ENCODE data around the gene STRN3. TPM values are rescaled to one million over a fixed set of nuclear protein-coding genes. Genes with fewer than 3 reads are reported as not detected.

Gene STRN3
- total and polyA plus RNA-seq, 2 of the 8 experiments (the other 6 are each of a cell fraction or from before 2014, with no cell fraction given), result 8.7 to 38.1 TPM

DNA sequence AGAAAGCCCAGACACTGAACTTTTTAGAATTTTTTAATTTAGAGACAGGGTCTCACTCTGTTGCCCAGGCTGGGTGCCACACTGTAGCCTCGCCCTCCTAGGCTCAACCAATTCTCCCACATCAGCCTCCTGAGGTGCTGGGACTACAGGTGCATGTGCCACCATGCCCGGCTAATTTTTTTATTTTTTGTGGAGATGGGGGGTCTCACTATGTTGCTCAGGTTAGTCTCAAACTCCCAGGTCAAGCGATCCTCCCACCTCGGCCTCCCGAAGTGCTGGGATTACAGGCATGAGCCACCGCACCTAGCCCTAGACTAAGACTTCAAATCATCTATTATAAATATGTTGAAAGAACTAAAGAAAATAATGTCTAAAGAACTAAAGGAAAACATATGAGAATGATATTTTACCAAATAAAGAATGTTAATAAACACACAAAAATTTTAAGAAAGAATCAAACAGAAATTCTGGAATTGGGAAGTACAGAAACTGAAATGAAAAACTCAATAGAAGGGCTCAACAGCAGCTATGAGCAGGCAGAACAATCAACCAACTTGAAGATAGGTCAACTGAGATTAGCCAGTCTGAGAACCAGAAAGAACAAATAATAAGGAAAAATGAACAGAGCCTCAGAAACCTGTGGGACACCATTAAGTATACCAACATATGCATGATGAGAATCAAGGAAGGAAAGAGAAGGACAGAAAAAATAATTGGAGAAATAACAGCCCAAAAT is 27.0 kb downstream of the STRN3 start:
- peaks cover 6 to 11% (median 9%) of the 10 kb centered on the region in 4 experiments; a peak in 6 of 7 replicates for H3K4me1 ChIP-seq (replicated peaks in 1 of 4; ENCODE audit: control insufficient read depth in 3 of 4, insufficient read depth in 4 of 4, low read length in 3 of 4)
- H4K5ac ChIP-seq (ENCODE audit: insufficient read length, low read depth, low read length), result no peak overlapping the region
- H3K4me3 ChIP-seq (ENCODE audit: extremely low read depth in 1 of 4, insufficient read depth in 2 of 4, low read depth in 3 of 4, low read length in 4 of 4), result no peak overlapping the region
- H3K23me2 ChIP-seq (ENCODE audit: low read depth, low read length), result no peaks in the 10 kb centered on the region
- H3K56ac ChIP-seq (replicated peaks; ENCODE audit: insufficient read length, low read depth, low read length), result no peak overlapping the region
- H4K91ac ChIP-seq (replicated peaks; ENCODE audit: insufficient read length, low read length), result no peak overlapping the region
- H3K79me1 ChIP-seq (ENCODE audit: low read depth, low read length), result peaks cover 4% of the 10 kb centered on the region; the same call in 1 of the 2 replicates
- H3K14ac ChIP-seq (ENCODE audit: insufficient read length), result no peak overlapping the region
- peaks cover 13 to 18% of the 10 kb centered on the region in 2 experiments for H4K20me1 ChIP-seq (replicated peaks in 1 of 2; ENCODE audit: control insufficient read depth in 1 of 2, insufficient read depth in 2 of 2, low read length in 2 of 2)
- no peak overlapping the region for H3K23ac ChIP-seq (ENCODE audit: insufficient read length)
- peaks cover 6 to 91% of the 10 kb centered on the region in 2 experiments for H3K79me2 ChIP-seq (ENCODE audit: control insufficient read depth in 1 of 2, insufficient read depth in 2 of 2, low read length in 2 of 2)
- no peak overlapping the region for H3K27ac ChIP-seq (ENCODE audit: low read depth, low read length)
- no peak overlapping the region for H3K4me2 ChIP-seq (ENCODE audit: insufficient read depth in 1 of 2, low read depth in 2 of 2, low read length in 2 of 2)
- FAIRE-seq, result no peak
- H2AK5ac ChIP-seq (ENCODE audit: low read depth, low read length), result no peak overlapping the region
- no peak overlapping the region for H2AFZ ChIP-seq (ENCODE audit: low read length)
- no peak for DNase-seq (ENCODE audit: low read depth in 1 of 2, low spot score in 2 of 2)
- H2BK5ac ChIP-seq (ENCODE audit: low read depth, low read length), result no peak overlapping the region
- CTCF ChIA-PET (ENCODE audit: partially characterized antibody), result interaction anchor here (1.9 kb wide), 1 partner anchor 15 kb away, joined by 6 read pairs; no protein-coding TSS in a partner anchor
- POLR2A ChIA-PET (ENCODE audit: partially characterized antibody), result interaction anchor here (1.1 to 1.5 kb wide), 2 partner anchors 27 to 61 kb away, joined by 3 to 5 read pairs; partner anchors contain the start of gene STRN3
- H2BK20ac ChIP-seq (ENCODE audit: low read length), result no peak overlapping the region
- no peaks in the 10 kb centered on the region for H3K27me3 ChIP-seq (replicated peaks in 1 of 4; ENCODE audit: control insufficient read depth in 3 of 4, extremely low read depth in 1 of 4, insufficient read depth in 3 of 4, low read length in 3 of 4)
- H3K9me3 ChIP-seq (ENCODE audit: insufficient read depth in 2 of 2, low read depth in 1 of 2, low read length in 1 of 2), result peaks cover 0 to 3% of the 10 kb centered on the region in 2 experiments; a peak in 1 of 4 replicates
- no peak overlapping the region for H4K8ac ChIP-seq (ENCODE audit: extremely low read depth, insufficient read depth, low read length)
- no peak overlapping the region for H3K18ac ChIP-seq (ENCODE audit: extremely low read depth, low read length)
- H2BK120ac ChIP-seq (replicated peaks; ENCODE audit: low read depth, low read length), result no peak overlapping the region
- H2BK12ac ChIP-seq (ENCODE audit: low read depth, low read length), result no peak overlapping the region
- no peak overlapping the region for H3K9ac ChIP-seq (replicated peaks in 1 of 4; ENCODE audit: extremely low read depth in 1 of 4, low read depth in 3 of 4, low read length in 3 of 4)
- no peaks in the 10 kb centered on the region; a peak in 1 of 8 replicates for H3K36me3 ChIP-seq (ENCODE audit: control insufficient read depth in 2 of 4, insufficient read depth in 4 of 4, low read length in 3 of 4)
- no peak overlapping the region for H2BK15ac ChIP-seq (ENCODE audit: low read length)
- no peak overlapping the region for H3K4ac ChIP-seq (replicated peaks; ENCODE audit: insufficient read length, low read depth, low read length)
- 92% methylated on average over 6 of the region's 6 CpGs; no CpG with 5 or more reads in 1 of the 2 experiments for WGBS, 2 experiments (ENCODE audit: extremely low coverage in 1 of 2, insufficient coverage in 1 of 2, insufficient read length in 1 of 2, insufficient replicate concordance in 2 of 2, low coverage in 1 of 2, low lambda C conversion rate in 2 of 2, missing lambda C conversion rate in 1 of 2)
- no peak for TF ChIP-seq E2F6 (IDR thresholded peaks at IDR 0.05)
- no peak for TF ChIP-seq CBX5 (IDR thresholded peaks at IDR 0.05; ENCODE audit: low read depth, low read length)
- no peak for TF ChIP-seq CHD1 (IDR thresholded peaks at IDR 0.05; ENCODE audit: low read depth, low read length)
- TF ChIP-seq ATF3 (IDR thresholded peaks at IDR 0.05; ENCODE audit: insufficient read depth, low read depth, low read length), result no peak
- TF ChIP-seq POLR2A (IDR thresholded peaks at IDR 0.05; ENCODE audit: control extremely low read depth in 1 of 2, low read depth in 2 of 2, low read length in 2 of 2), result no peak
- TF ChIP-seq ZNF274 (IDR thresholded peaks at IDR 0.05; ENCODE audit: borderline replicate concordance, extremely low read depth, low read length), result no peak
- no peak for TF ChIP-seq RAD21 (IDR thresholded peaks at IDR 0.05 in 1 of 2, conservative IDR thresholded peaks at IDR 0.05 in 1 of 2; ENCODE audit: low read depth in 2 of 2, low read length in 2 of 2)
- TF ChIP-seq SAP30 (IDR thresholded peaks at IDR 0.05; ENCODE audit: insufficient read depth, insufficient replicate concordance, low read length), result no peak
- no peak for TF ChIP-seq KDM1A (IDR thresholded peaks at IDR 0.05; ENCODE audit: borderline replicate concordance, low read length)
- TF ChIP-seq POLR2AphosphoS5 (IDR thresholded peaks at IDR 0.05; ENCODE audit: low read depth, low read length), result no peak
- no peak for TF ChIP-seq GTF2F1 (IDR thresholded peaks at IDR 0.05; ENCODE audit: borderline replicate concordance, low read depth, low read length)

Data from H1 (cell line).